GM18526 (cell line): ENCODE results near the gene CD1E.

Source experiments
- POLR2A ChIP-seq: IDR thresholded peaks from 3 replicates; pipeline ENCODE4 v1.6.1; 2011; ENCODE audit not compliant: insufficient read length; ENCODE audit errors: extremely low read depth

Gene CD1E

DNA sequence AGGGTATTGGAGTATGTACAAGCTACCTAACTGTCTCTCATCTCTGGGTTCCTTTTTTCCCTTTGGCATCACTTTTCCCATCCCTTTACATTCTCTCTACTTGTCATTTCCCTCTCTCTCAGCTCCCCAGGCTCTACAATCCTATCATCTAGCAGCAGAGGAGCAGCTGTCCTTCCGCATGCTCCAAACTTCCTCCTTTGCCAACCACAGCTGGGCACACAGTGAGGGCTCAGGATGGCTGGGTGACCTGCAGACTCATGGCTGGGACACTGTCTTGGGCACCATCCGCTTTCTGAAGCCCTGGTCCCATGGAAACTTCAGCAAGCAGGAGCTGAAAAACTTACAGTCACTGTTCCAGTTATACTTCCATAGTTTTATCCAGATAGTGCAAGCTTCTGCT lies 561 bp downstream of the CD1E start:
- TF ChIP-seq POLR2A: no peak

DNA sequence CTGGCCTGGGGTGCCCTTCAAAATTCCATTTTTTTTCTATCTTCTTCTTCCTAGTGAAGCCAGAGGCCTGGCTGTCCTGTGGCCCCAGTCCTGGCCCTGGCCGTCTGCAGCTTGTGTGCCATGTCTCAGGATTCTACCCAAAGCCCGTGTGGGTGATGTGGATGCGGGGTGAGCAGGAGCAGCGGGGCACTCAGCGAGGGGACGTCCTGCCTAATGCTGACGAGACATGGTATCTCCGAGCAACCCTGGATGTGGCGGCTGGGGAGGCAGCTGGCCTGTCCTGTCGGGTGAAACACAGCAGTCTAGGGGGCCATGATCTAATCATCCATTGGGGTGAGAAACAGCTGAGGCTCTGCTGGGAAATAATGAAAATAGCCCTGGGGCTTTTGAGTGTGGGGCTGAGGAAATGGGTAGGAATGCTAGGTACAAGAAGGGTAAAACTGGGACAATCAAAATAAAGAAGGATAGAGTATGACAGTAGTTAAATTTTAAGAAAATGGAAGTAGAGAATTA lies 2.1 kb downstream of the CD1E start:
- TF ChIP-seq POLR2A: no peak

GRCh38 chr1:158356616-158357015 lies 2.9 kb downstream of the CD1E start:
- no peak for TF ChIP-seq POLR2A

DNA sequence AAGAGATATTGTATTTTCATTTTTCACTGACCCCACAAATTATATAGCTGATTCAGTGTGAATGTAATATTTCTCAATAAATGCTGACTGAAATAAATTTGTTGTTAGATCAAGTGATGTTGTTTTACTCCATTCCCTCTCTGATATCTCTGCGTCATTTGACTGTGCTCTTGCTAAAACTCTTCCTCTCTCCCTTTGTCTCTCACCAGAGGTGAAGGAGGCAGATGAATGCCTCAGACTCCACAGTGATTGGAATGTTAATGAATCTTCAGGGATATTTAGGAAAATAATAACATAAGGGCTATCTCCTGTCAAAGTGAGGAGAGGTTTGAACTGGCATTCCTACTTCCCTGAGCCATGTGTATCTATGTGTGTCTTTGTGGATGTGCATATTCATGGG lies 3.7 kb downstream of the CD1E start:
- no peak for TF ChIP-seq POLR2A

DNA sequence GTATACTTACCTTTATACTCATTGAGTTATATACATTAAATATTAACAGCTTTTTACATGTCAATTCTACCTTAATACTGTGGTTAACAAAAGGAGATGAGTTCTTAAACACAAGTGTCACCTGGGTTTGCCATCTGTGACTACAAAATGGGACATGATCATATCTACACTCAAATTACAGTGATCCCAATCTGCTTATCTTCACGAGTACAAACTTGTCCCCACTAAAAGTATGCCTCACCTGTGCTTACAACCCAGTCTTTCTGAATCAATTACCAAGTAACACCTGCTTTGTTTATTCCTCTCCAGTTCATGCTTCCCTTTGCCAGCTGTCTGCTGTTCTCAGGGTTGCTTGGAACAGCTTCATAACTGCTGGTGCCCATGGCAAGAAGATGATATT lies 8.8 kb downstream of the CD1E start:
- TF ChIP-seq POLR2A: no peak

- no peak for TF ChIP-seq POLR2A
These were observed 9.2 kb downstream of the CD1E start for GRCh38 chr1:158362941-158363340.

DNA sequence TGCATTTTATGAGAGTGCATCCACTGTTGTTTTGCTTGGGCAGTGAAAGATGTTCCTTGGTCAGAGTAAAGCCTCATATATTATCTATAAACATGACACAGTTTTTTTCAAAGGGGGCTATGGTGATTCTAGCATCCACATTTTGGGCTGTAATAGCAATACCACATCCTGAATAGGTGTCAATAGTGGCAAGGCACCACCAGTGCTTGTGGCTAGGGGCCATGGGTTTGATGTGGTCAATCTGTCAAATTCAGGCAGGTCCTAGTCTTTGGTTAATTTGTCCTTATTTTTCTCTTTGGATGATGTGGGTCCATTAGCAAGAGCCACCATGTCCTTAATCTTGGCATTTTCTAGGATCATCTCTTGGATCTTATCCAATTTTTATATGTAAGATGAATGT lies 13.1 kb downstream of the CD1E start:
- no peak for TF ChIP-seq POLR2A

GRCh38 chr1:158371188-158371953 lies 17.7 kb downstream of the CD1E start:
- no peak for TF ChIP-seq POLR2A

DNA sequence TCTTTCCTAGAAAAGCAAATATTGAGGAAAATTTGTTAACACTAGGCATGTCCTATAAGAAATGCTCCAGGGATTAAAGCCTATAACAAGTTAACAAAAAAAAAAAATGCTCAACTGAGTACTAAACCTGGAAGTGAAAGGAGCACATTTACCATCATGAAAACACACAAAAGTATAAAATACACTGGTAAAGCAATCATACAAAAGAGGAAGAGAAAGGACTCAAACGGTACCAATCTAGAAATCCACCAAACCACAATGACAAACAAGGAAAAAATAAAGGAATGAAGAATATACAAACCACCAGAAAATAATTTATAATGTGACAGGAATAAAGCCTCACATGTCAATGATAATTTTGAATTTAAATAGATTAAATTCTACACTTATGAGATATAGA lies 21.2 kb downstream of the CD1E start:
- TF ChIP-seq POLR2A: no peak

DNA sequence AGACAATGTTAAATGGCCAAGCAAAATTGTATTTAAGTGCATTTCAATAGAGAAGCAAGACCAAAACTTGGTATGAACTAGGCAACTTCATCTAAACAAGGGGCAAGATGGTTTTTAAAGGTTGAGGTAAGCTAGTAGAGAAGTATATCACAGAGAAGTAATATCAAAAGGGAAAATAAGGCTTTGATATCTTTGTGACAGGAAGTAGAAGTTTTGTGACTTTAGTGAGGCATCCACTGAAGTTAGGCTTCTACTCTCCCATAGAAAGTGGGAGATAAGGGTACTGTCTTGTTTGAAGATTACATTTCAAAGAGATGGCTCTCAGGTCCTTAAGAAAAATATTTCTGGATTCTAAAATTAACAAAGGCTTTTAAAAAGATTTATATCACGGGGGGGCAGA lies 36.6 kb downstream of the CD1E start:
- TF ChIP-seq POLR2A: no peak

GRCh38 chr1:158391099-158391498 lies 37.4 kb downstream of the CD1E start:
- TF ChIP-seq POLR2A: no peak

DNA sequence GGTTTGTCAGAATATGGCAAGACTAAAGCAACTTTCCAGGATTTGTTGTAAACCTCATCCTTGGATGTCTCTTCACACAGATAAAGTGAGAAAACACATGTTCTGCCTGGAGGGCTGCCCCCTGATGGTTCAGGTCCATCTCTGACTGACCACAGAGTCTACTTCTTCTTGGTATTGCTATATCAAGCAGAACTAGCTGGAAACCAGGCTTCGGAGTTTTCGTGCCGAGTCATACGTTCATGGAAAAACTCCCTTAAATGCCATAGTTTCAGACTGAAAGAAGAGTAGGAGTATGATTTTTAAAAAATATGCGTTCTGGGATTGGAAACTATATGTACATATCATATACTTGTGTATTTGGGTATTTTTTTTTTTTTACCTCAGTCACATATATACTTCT lies 39.8 kb downstream of the CD1E start:
- TF ChIP-seq POLR2A: no peak

- TF ChIP-seq POLR2A: no peak
These were observed 43.0 kb downstream of the CD1E start for GRCh38 chr1:158396646-158397045.

DNA sequence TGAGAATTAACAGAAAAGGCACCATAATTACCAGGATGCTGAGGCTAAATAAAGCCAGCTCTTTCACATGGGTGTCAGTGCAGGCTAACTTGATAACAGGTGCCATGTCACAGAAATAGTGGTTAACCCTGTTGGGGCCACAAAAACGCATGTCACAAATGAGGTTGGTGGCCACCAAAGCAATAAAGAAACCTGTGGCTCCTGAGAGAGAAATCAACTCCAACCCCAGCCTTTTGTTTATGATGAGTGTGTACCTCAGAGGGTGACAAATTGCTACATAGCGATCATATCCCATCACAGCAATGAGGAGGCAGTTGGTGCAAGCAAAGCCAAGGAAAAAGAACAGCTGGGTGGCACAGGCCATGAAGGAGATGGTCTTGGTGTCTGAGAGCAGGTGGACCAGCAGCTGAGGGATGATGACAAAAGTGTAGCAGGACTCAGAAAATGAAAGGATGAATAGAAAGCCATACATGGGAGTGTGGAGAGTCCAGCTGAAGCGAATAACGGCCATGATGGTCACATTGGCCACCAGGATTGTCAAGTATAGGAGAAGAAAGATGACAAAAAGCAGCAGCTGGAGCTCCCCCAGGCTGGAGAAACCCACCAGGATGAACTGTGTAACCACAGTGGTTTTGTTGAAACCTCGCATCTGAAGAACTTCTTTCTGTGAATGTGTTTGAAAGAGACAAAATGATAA lies 45.3 kb downstream of the CD1E start, which contains the start of gene OR10T2:
OR10T2 (minus strand) TSS at position 649 of the 697 bp plus-strand sequence; CDS start at position 649, 0 bp downstream.
- no peak for TF ChIP-seq POLR2A

DNA sequence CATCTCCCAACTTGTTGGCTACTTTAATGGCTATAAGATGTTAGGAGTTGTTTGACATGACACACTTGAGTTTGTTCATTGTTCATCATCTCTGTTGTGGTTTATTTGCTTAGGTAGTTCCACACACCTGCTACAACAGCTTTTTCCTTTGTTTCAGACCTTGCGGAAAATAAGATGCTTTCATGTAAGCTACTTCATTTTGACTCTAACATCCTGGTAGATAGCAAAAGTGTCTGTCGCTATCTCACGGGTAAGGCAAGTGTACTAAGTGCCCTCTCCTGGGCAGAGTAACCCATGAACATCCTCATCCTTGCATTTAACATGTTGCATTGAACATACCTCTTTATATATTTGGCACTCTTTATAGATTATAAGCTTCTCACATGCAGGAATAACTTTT lies 47.2 kb downstream of the CD1E start:
- TF ChIP-seq POLR2A: no peak

DNA sequence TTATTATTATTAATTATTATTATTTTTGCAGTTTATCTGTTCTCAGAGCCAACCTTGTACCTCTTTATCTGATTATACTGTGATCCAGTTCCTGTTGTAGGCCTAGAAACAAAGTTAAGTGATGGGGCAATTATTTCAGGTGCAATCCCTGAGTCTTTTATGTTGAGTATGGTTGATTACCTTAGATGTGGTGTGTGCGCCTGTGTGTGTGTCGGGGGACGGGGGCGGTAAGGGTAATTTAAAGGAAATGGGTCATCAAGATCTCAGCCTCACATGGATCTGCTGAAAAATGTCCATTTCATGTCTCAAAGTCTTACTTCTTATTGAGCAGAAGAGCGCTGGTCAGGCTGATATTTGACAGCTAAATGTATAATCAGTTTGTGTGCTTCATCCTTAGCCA lies 53.4 kb downstream of the CD1E start:
- no peak for TF ChIP-seq POLR2A
